ENCODE measurements around the gene ARID3A. TPM values are rescaled to one million over a fixed set of nuclear protein-coding genes. Genes with fewer than 3 reads are reported as not detected.

ARID3A gene
- total and polyA plus RNA-seq, 2 of the 8 experiments (the other 6 are each of a cell fraction or from before 2014, with no cell fraction given), result 40.5 to 77.4 TPM

DNA sequence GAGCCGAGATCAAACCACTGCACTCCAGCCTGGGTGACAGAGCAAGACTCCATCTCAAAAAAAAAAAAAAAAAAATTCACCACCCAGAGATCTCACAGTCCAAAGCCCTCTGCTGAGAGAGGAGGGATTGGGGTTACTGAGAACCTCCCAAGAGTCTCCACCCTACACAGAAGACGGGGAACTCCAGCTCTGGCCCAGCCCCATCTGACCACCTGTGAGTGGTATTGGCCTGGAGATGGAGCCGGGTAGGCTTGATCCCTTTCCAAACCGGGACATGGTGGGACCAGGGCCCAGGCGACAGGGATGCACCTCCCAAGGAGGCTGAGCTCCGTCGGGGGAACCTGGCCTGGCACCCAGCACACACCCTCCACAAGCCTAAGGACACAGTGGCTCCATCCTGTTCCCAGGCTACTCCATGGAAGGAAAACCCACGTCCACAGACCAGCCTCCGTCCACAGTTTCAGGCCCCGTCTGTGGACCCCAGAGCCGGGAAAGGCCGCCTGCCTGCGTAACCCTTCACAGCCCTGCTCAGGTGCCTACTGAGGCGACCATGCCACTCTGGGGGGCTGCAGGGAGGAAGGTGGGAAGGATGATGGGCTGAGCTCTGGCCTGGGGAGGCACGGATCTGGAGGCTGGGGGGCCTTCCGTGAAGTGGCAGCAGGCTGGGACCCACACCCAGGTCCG, 93.2 kb downstream of the ARID3A start:
- Histone ChIP-seq H3K4me3 (ENCODE audit: extremely low read depth in 1 of 4, insufficient read depth in 2 of 4, low read depth in 3 of 4, low read length in 4 of 4) (peak overlapping the region in 2 of 4 experiments; percentile 10 to 96; a peak in 3 of 8 replicates), H2BK12ac (ENCODE audit: low read depth, low read length) (no peak overlapping the region), H2AFZ (ENCODE audit: low read length) (no peak overlapping the region), H2BK120ac (replicated peaks; ENCODE audit: low read depth, low read length) (no peak overlapping the region), H3K36me3 (ENCODE audit: control insufficient read depth in 2 of 4, insufficient read depth in 4 of 4, low read length in 3 of 4) (peaks cover 0 to 3% (median 0%) of the 10 kb centered on the region in 4 experiments; a peak in 1 of 8 replicates), H3K79me1 (ENCODE audit: low read depth, low read length) (peaks cover 24% of the 10 kb centered on the region), H2AK5ac (ENCODE audit: low read depth, low read length) (no peak overlapping the region), H3K23me2 (ENCODE audit: low read depth, low read length) (peaks cover 9% of the 10 kb centered on the region), H3K9ac (replicated peaks in 1 of 4; ENCODE audit: extremely low read depth in 1 of 4, low read depth in 3 of 4, low read length in 3 of 4) (no peak overlapping the region; a peak in 1 of 7 replicates), H3K27me3 (replicated peaks in 1 of 4; ENCODE audit: control insufficient read depth in 3 of 4, extremely low read depth in 1 of 4, insufficient read depth in 3 of 4, low read length in 3 of 4) (no peaks in the 10 kb centered on the region), H3K4me2 (ENCODE audit: insufficient read depth in 1 of 2, low read depth in 2 of 2, low read length in 2 of 2) (peak overlapping the region; percentile 93 to 98; a peak in 3 of 4 replicates), H3K4ac (replicated peaks; ENCODE audit: insufficient read length, low read depth, low read length) (no peak overlapping the region), H2BK5ac (ENCODE audit: low read depth, low read length) (peak overlapping the region; percentile 60; the same call in 1 of the 2 replicates), H2BK15ac (ENCODE audit: low read length) (no peak overlapping the region), H3K27ac (ENCODE audit: low read depth, low read length) (no peak overlapping the region), H3K79me2 (ENCODE audit: control insufficient read depth in 1 of 2, insufficient read depth in 2 of 2, low read length in 2 of 2) (peaks cover 36 to 68% of the 10 kb centered on the region in 2 experiments), H3K56ac (replicated peaks; ENCODE audit: insufficient read length, low read depth, low read length) (no peak overlapping the region), H4K20me1 (replicated peaks in 1 of 2; ENCODE audit: control insufficient read depth in 1 of 2, insufficient read depth in 2 of 2, low read length in 2 of 2) (peaks cover 36 to 46% of the 10 kb centered on the region in 2 experiments), H4K5ac (ENCODE audit: insufficient read length, low read depth, low read length) (no peak overlapping the region), H4K8ac (ENCODE audit: extremely low read depth, insufficient read depth, low read length) (peak overlapping the region; percentile 80; the same call in 1 of the 2 replicates), H3K23ac (ENCODE audit: insufficient read length) (no peak overlapping the region), H3K14ac (ENCODE audit: insufficient read length) (no peak overlapping the region), H4K91ac (replicated peaks; ENCODE audit: insufficient read length, low read length) (no peak overlapping the region), H2BK20ac (ENCODE audit: low read length) (no peak overlapping the region), H3K9me3 (ENCODE audit: insufficient read depth in 2 of 2, low read depth in 1 of 2, low read length in 1 of 2) (no peaks in the 10 kb centered on the region), H3K4me1 (replicated peaks in 1 of 4; ENCODE audit: control insufficient read depth in 3 of 4, insufficient read depth in 4 of 4, low read length in 3 of 4) (peaks cover 0 to 37% (median 25%) of the 10 kb centered on the region in 4 experiments; a peak in 5 of 7 replicates), H3K18ac (ENCODE audit: extremely low read depth, low read length) (no peak overlapping the region)
- FAIRE-seq (no peak), DNase-seq (ENCODE audit: low read depth in 1 of 2, low spot score in 2 of 2) (no peak)
- TF ChIP-seq CBX8 (IDR thresholded peaks at IDR 0.05; ENCODE audit: borderline replicate concordance, low read depth, low read length) (no peak), EGR1 (IDR thresholded peaks at IDR 0.05; ENCODE audit: borderline replicate concordance, low read depth, low read length) (no peak), CREB1 (IDR thresholded peaks at IDR 0.05) (no peak), TAF1 (IDR thresholded peaks at IDR 0.05; ENCODE audit: low read depth, low read length) (no peak)
- ChIA-PET POLR2A (ENCODE audit: partially characterized antibody) (interaction anchor here (0.6 to 6.4 kb wide), 13 partner anchors 10 to 202 kb away, joined by 3 to 125 read pairs (median 4); partner anchors contain the start of genes ABCA7 and CNN2), CTCF (ENCODE audit: partially characterized antibody) (interaction anchor here (0.9 to 2.3 kb wide), 10 partner anchors 9 to 95 kb away, joined by 3 to 8 read pairs (median 4); no protein-coding TSS in a partner anchor)
- WGBS, 2 experiments (ENCODE audit: extremely low coverage in 1 of 2, insufficient coverage in 1 of 2, insufficient read length in 1 of 2, insufficient replicate concordance in 2 of 2, low coverage in 1 of 2, low lambda C conversion rate in 2 of 2, missing lambda C conversion rate in 1 of 2), result 88% methylated on average over 17 of the region's 17 CpGs; no CpG with 5 or more reads in 1 of the 2 experiments
